Measurements from ENCODE around the gene PCBP4.

- TF ChIP-seq ZNF274 (IDR thresholded peaks at IDR 0.05; ENCODE audit: low read depth, low read length) (no peak), YY1 (IDR thresholded peaks at IDR 0.05; ENCODE audit: insufficient read depth, insufficient read length) (no peak), SUZ12 (IDR thresholded peaks at IDR 0.05; ENCODE audit: extremely low read depth, insufficient read depth, insufficient read length) (no peak)
Measured at GRCh38 chr3:51984269-51984647, 17.0 kb upstream of the PCBP4 start.
